HepG2 (cell line): ENCODE data around the gene NEK6.

Experiments used
- EHMT2 ChIP-seq: fragments of 200-600 bp; sonication (generic); IDR thresholded peaks from 2 replicates; pipeline ENCODE4 v1.7.0; 2017; ENCODE audit warnings: antibody characterized with exemption, low read depth, low read length, borderline replicate concordance
- EZH2 ChIP-seq: conservative IDR thresholded peaks from 2 replicates; pipeline ENCODE4 v1.6.1; 2012; ENCODE audit warnings: mild to moderate bottlenecking, low read depth, low read length, moderate library complexity
- HCFC1 ChIP-seq: fragments of 150-350 bp; IDR thresholded peaks from 2 replicates; pipeline ENCODE4 v1.6.1; 2014; ENCODE audit warnings: low read depth, low read length
- IKZF1 ChIP-seq: fragments of 450-650 bp; IDR thresholded peaks from 2 replicates; pipeline ENCODE4 v1.7.1; 2016
- JUNB ChIP-seq: sonication (generic); formaldehyde crosslinking; IDR thresholded peaks from 2 replicates; pipeline ENCODE4 v1.8.0; 2022; ENCODE audit warnings: missing genetic modification reagents, mild to moderate bottlenecking, borderline replicate concordance
- RELA ChIP-seq: sonication (generic); formaldehyde crosslinking; IDR thresholded peaks from 2 replicates; pipeline ENCODE4 v1.4.0; 2020; ENCODE audit warnings: missing genetic modification reagents
- SOX5 ChIP-seq: IDR thresholded peaks from 2 replicates; pipeline ENCODE4 v1.6.1; 2016; ENCODE audit warnings: borderline replicate concordance
- SRF ChIP-seq: IDR thresholded peaks from 2 replicates; pipeline ENCODE4 v1.6.1; 2011; ENCODE audit warnings: mild to moderate bottlenecking, low read depth, low read length, moderate library complexity
- TGIF2 ChIP-seq: IDR thresholded peaks from 2 replicates; pipeline ENCODE4 v1.6.1; 2016; ENCODE audit warnings: control low read depth, missing compliant biosample characterization
- ZNF274 ChIP-seq: sonication (generic); formaldehyde crosslinking; IDR thresholded peaks from 2 replicates; pipeline ENCODE4 v1.5.1; 2020; ENCODE audit warnings: mild to moderate bottlenecking, missing genetic modification reagents
- ZNF550 ChIP-seq: sonication (generic); formaldehyde crosslinking; IDR thresholded peaks from 2 replicates; pipeline ENCODE4 v1.4.0; 2020; ENCODE audit warnings: mild to moderate bottlenecking, missing genetic modification reagents, borderline replicate concordance
- TF ChIP-seq, protein P1 (sequence below): sonication (generic); formaldehyde crosslinking; IDR thresholded peaks from 2 replicates; pipeline ENCODE4 v1.5.1; 2020; ENCODE audit warnings: mild to moderate bottlenecking, missing genetic modification reagents, borderline replicate concordance

DNA sequence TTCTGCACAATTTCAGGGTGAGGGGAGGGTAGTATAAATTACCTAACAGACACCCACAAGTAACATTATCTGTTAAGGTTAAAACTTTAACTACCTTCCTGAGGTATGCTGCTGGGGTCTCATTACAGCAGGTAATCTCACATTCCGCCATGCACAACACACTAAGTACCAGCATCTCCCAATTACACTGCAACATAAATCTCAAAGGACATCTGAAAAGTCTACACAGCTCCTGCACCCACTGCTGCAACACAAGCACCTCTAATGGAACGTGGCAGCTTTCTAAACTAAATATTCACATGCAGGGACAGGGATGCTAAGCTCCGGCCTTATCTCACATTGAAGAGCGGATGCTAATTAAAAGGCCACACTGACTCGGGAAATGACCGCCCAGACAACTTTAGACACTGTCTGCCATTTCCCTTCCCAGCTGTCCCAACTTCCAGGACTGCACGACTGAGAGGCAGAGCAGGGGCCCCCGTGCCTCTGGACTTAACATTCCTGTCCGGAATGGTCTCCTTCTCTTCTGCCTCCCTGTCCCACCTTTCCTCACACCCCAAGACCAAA is 111.6 kb downstream of the NEK6 start:
- TF ChIP-seq ZNF274 (no peak), SRF (no peak), RELA (CRISPR knock-in tag) (no peak), EZH2 (no peak), ZNF550 (CRISPR knock-in tag) (no peak), EHMT2 (no peak), SOX5 (CRISPR knock-in tag) (no peak), JUNB (no peak), HCFC1 (no peak), TGIF2 (CRISPR knock-in tag) (no peak), IKZF1 (no peak)
- TF ChIP-seq, protein P1, sequence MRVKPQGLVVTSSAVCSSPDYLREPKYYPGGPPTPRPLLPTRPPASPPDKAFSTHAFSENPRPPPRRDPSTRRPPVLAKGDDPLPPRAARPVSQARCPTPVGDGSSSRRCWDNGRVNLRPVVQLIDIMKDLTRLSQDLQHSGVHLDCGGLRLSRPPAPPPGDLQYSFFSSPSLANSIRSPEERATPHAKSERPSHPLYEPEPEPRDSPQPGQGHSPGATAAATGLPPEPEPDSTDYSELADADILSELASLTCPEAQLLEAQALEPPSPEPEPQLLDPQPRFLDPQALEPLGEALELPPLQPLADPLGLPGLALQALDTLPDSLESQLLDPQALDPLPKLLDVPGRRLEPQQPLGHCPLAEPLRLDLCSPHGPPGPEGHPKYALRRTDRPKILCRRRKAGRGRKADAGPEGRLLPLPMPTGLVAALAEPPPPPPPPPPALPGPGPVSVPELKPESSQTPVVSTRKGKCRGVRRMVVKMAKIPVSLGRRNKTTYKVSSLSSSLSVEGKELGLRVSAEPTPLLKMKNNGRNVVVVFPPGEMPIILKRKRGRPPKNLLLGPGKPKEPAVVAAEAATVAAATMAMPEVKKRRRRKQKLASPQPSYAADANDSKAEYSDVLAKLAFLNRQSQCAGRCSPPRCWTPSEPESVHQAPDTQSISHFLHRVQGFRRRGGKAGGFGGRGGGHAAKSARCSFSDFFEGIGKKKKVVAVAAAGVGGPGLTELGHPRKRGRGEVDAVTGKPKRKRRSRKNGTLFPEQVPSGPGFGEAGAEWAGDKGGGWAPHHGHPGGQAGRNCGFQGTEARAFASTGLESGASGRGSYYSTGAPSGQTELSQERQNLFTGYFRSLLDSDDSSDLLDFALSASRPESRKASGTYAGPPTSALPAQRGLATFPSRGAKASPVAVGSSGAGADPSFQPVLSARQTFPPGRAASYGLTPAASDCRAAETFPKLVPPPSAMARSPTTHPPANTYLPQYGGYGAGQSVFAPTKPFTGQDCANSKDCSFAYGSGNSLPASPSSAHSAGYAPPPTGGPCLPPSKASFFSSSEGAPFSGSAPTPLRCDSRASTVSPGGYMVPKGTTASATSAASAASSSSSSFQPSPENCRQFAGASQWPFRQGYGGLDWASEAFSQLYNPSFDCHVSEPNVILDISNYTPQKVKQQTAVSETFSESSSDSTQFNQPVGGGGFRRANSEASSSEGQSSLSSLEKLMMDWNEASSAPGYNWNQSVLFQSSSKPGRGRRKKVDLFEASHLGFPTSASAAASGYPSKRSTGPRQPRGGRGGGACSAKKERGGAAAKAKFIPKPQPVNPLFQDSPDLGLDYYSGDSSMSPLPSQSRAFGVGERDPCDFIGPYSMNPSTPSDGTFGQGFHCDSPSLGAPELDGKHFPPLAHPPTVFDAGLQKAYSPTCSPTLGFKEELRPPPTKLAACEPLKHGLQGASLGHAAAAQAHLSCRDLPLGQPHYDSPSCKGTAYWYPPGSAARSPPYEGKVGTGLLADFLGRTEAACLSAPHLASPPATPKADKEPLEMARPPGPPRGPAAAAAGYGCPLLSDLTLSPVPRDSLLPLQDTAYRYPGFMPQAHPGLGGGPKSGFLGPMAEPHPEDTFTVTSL (CRISPR knock-in tag) = no peak
